ENCODE results near the gene NKX2-2. TPM values are rescaled to one million over a fixed set of nuclear protein-coding genes. Genes with fewer than 3 reads are reported as not detected.
A peak's percentile ranks its signal among the peaks of the same experiment; 100 is the strongest.

NKX2-2 gene
- total RNA-seq, 6 donors from 2014 or later, result not detected

DNA sequence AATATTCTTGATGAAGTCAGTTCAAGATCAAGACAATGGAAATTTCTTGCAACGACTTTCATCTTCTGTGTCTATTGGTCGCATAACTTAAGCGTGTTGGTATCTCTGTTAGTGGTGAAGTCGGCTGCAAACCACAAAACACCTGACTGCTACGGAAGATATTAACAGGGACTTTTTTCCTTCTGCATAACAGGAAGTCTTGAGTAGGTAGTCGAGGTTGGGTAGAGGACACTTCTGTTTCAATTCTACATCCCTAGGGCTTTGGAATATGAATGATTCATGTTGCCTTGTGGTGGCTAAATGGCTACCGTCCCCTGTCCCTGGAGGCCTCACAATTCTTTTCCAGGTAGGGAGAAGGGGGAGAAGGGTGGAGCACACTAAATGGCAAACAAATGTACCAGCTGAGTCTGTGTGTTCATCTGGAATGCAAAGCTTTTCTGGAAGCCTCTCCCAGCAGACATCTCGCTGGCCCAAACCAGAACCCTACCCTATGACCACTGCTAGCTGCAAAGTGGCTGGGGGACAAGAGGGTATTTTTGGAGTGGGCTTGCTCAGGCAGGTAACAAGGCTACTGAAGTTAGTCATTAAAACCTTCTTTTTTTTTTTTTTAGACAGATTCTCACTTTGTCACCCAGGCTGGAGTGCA is 34.6 kb upstream of the NKX2-2 start:
- TF ChIP-seq EP300 (IDR thresholded peaks at IDR 0.05) (no peak), CTCF (IDR thresholded peaks at IDR 0.05) (no peak), POLR2AphosphoS5 (IDR thresholded peaks at IDR 0.05) (no peak), POLR2A (IDR thresholded peaks at IDR 0.05) (no peak)
- Histone ChIP-seq H3K9me3 (no peaks in the 10 kb centered on the region), H3K27ac (no peak overlapping the region), H3K27me3 (no peaks in the 10 kb centered on the region), H3K36me3 (no peaks in the 10 kb centered on the region), H3K4me1 (no peaks in the 10 kb centered on the region), H3K4me3 (no peak overlapping the region)
- ATAC-seq (ENCODE audit: low FRiP score in 2 of 2), result no peak
- no peak for DNase-seq
- 64 to 73% methylated on average over 8 of the region's 8 CpGs for WGBS, 2 donors

DNA sequence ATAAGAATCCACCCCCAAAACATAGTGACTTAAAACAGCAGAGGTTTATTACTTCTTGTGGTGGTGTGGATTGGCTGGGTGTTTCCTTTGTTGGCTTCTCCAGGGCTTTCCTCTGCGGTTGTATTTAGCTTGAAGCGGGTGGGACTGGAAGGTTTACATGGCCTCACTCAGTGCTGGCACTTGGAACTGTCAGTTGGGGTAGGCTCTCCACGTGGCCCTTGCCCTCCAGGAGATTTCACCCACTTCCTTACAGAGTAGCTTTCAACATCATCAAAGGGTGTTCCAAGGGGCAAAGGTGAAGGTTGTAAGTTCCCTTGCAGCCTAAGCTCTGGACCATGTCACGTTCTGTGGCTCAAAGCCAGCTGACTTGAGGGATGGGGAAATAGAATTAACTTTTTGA is 32.5 kb upstream of the NKX2-2 start:
- Histone ChIP-seq H3K9me3 (no peaks in the 10 kb centered on the region), H3K36me3 (no peaks in the 10 kb centered on the region), H3K4me3 (no peak overlapping the region), H3K27ac (no peak overlapping the region), H3K27me3 (no peaks in the 10 kb centered on the region), H3K4me1 (no peaks in the 10 kb centered on the region)
- TF ChIP-seq POLR2AphosphoS5 (IDR thresholded peaks at IDR 0.05) (no peak), POLR2A (IDR thresholded peaks at IDR 0.05) (no peak), EP300 (IDR thresholded peaks at IDR 0.05) (no peak), CTCF (IDR thresholded peaks at IDR 0.05) (no peak)
- DNase-seq, result no peak
- 28 to 57% methylated on average over 4 of the region's 4 CpGs for WGBS, 2 donors
- no peak for ATAC-seq (ENCODE audit: low FRiP score in 2 of 2)

DNA sequence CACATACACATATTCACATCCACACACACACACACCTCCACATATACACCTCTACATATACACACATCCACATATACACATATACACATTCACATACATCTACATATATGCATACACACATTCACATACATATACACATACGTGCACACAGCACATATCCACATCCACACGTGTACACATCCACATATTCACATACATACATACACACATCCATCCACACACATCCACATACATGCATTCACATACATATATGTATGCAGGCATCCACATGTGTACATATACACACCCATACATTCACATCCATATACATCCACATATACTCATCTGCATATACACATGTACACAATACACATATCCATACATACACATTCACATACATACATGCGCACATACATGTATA is 25.6 kb upstream of the NKX2-2 start:
- DNase-seq, result no peak
- no peaks in the 10 kb centered on the region for H3K27me3 ChIP-seq

GRCh38 chr20:21534886-21535285 is 21.0 kb upstream of the NKX2-2 start:
- 49 to 58% methylated on average over 2 of the region's 2 CpGs for whole genome bisulfite sequencing, 2 donors
- TF ChIP-seq POLR2AphosphoS5 (IDR thresholded peaks at IDR 0.05) (no peak), POLR2A (IDR thresholded peaks at IDR 0.05) (no peak), CTCF (IDR thresholded peaks at IDR 0.05) (no peak), EP300 (IDR thresholded peaks at IDR 0.05) (no peak)
- no peak overlapping the region for H3K27ac ChIP-seq
- H3K27me3 ChIP-seq, result no peaks in the 10 kb centered on the region
- DNase-seq, result no peak
- no peaks in the 10 kb centered on the region for H3K9me3 ChIP-seq
- no peaks in the 10 kb centered on the region for H3K36me3 ChIP-seq
- ATAC-seq (ENCODE audit: low FRiP score in 2 of 2), result no peak
- no peak overlapping the region for H3K4me3 ChIP-seq
- peaks cover 0 to 6% (median 0%) of the 10 kb centered on the region in 4 donors for H3K4me1 ChIP-seq

More for the DNA sequence above, 25.6 kb upstream of the NKX2-2 start:
- Histone ChIP-seq H3K27ac (no peak overlapping the region), H3K9me3 (no peaks in the 10 kb centered on the region), H3K4me3 (no peak overlapping the region), H3K36me3 (no peaks in the 10 kb centered on the region), H3K4me1 (peaks cover 0 to 4% (median 0%) of the 10 kb centered on the region in 4 donors)
- 83 to 85% methylated on average over 3 of the region's 3 CpGs for WGBS, 2 donors
- no peak for TF ChIP-seq EP300 (IDR thresholded peaks at IDR 0.05)
- TF ChIP-seq POLR2AphosphoS5 (IDR thresholded peaks at IDR 0.05), result no peak
- no peak for TF ChIP-seq POLR2A (IDR thresholded peaks at IDR 0.05)
- TF ChIP-seq CTCF (IDR thresholded peaks at IDR 0.05), result no peak
- peak in 1 of 2 donors; percentile 39 for ATAC-seq (ENCODE audit: low FRiP score in 2 of 2)

DNA sequence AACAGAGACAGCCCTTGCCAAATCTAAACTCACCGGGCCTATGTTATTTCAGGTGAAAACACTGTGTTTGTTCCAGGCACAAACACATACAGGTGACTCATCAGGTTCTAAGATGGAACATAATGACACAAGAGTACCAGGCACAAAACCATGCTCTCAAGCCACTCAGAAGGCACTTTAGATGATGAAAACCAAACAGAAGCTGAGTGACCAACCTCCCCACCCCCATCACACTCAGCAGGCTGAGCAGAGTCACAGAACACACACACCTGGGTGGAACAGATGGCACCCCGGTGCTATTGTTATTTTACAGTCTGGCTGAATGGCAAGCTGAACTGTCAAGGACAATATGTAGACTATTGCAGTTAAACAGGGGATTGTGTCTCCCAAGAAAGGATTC is 20.6 kb upstream of the NKX2-2 start:
- WGBS, 2 donors, result 26 to 55% methylated on average over 2 of the region's 2 CpGs
- H3K27me3 ChIP-seq, result no peaks in the 10 kb centered on the region
- H3K4me1 ChIP-seq, result peaks cover 0 to 6% (median 0%) of the 10 kb centered on the region in 4 donors
- H3K36me3 ChIP-seq, result no peaks in the 10 kb centered on the region
- no peaks in the 10 kb centered on the region for H3K9me3 ChIP-seq
- H3K27ac ChIP-seq, result no peak overlapping the region
- TF ChIP-seq POLR2AphosphoS5 (IDR thresholded peaks at IDR 0.05) (peak in 1 of 2 donors; percentile 59), POLR2A (IDR thresholded peaks at IDR 0.05) (no peak), CTCF (IDR thresholded peaks at IDR 0.05) (no peak), EP300 (IDR thresholded peaks at IDR 0.05) (peak in 1 of 4 donors; percentile 71)
- DNase-seq, result peak in 1 of 2 donors; percentile 70
- H3K4me3 ChIP-seq, result no peak overlapping the region
- ATAC-seq (ENCODE audit: low FRiP score in 2 of 2), result peak in 1 of 2 donors; percentile 70
